GM19238 (cell line): ENCODE results near the gene MRLN.
"Not testable (repeated sequence)": the region's sequence is repeated elsewhere in the genome, so short reads cannot be mapped to it uniquely, and the experiment has no call there.

Source experiments
- DNase-seq: peaks from one replicate; pipeline ENCODE4 v3.0.0; 2011; ENCODE audit warnings: low spot score; ENCODE audit not compliant: insufficient read length

The MRLN gene

DNA sequence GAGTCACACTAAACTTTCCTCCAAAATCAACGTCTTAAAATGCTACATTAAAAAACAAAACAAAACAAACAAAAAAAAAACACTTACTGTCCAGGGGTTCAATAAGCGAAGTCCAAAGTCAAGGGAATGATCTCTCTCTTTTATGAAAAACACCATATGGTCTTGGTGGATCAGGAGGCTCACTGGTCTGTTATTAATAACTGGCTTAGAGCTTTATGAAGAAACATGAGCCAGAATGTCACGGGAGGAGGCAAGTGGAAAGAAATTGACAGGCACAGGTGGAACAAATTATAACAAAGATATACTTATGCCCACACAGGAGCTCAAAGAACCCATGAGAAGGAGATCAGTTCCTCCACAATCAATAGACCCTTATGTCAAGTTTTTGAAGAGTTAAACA lies at the start of gene MRLN:
Gene MRLN, minus strand, starts transcription at position 189 of the 400 bp plus-strand sequence.
- DNase-seq: no peak

DNA sequence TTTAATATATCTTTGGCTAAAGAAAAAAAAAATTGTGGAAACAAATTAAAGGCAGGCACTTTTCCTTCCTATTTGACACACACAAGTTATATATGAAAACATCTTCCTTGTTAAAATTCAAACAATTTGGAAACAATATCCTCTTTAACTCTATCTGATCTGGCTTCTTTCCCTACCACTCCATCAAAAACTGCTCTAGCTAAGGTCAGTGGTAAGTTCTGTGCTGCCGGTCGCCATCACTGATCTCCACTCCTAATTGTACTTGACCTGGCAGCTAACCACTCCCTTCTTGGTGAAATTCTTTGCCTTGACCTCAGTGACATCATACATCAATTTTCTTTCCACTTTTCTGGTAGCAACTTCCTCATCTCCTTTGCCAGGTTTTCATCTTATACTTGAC lies 47.9 kb upstream of the MRLN start:
- no peak for DNase-seq

- DNase-seq: no peak
Measured at GRCh38 chr10:59799421-59799820, 46.2 kb upstream of the MRLN start.

GRCh38 chr10:59793919-59794318 lies 40.7 kb upstream of the MRLN start:
- no peak for DNase-seq

GRCh38 chr10:59792812-59793211 lies 39.6 kb upstream of the MRLN start:
- DNase-seq: no peak

- DNase-seq: no peak
Measured at GRCh38 chr10:59791601-59792000, 38.3 kb upstream of the MRLN start.

DNA sequence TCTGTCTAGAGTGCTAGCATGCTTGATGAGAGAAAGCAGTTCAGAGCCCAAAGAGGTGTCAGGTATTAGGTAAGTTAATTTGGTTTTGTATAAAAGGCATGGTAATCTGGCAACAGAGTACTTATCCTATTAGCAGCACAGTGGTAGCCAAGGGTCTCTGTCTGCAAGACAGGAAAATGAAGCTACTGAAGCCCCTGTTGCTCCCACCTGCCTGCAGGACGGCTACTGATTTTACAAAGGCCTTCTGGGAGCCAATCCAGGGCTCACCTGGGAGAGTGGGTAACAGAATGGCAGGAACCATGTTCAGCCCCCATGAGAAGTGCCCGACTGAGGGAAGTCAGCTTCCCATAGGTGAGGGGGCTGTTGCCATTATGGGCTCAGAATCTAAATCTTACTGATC lies 36.8 kb upstream of the MRLN start:
- not testable (repeated sequence) for DNase-seq

- not testable (repeated sequence) for DNase-seq
Measured at GRCh38 chr10:59788914-59789313, 35.7 kb upstream of the MRLN start.

DNA sequence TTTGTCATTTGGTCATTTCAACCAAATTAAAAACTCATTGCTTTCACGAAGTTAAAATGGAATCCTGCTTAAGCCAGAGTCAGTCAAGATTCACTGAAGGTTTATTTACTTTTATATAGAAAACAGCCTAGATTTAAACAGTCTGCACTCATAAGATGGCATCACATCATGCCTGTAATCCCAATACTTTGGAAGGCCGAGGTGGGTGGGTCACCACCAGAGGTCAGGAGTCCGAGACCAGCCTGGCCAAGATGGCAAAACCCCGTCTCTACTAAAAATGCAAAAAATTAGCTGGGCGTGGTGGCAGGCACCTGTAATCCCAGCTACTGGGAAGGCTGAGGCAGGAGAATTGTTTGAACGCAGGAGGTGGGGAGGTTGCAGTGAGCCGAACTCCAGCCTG lies 33.8 kb upstream of the MRLN start:
- DNase-seq: not testable (repeated sequence)

GRCh38 chr10:59785476-59785875 lies 32.2 kb upstream of the MRLN start:
- DNase-seq: not testable (repeated sequence)

DNA sequence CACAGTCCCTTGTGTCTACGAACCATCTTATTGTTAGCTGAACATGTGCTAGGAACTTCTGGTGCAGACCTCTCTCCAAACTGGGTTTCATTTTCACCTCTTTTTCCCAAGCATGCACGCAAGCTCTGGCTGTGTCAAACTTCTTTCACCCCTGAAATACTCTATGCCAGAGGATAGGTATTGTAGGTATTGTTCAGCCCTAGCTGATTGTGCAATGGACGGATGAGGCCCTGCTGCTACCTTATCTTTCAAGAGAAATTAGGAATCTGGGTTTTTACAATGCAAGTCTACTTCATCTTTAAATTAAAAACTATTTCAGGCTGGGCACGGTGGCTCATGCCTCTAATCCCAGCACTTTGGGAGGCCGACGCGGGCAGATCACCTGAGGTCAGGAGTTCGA lies 28.3 kb upstream of the MRLN start:
- no peak for DNase-seq

- no peak for DNase-seq
Measured at GRCh38 chr10:59779756-59780533, 26.7 kb upstream of the MRLN start.

- DNase-seq: no peak
Measured at GRCh38 chr10:59774451-59774850, 21.2 kb upstream of the MRLN start.

DNA sequence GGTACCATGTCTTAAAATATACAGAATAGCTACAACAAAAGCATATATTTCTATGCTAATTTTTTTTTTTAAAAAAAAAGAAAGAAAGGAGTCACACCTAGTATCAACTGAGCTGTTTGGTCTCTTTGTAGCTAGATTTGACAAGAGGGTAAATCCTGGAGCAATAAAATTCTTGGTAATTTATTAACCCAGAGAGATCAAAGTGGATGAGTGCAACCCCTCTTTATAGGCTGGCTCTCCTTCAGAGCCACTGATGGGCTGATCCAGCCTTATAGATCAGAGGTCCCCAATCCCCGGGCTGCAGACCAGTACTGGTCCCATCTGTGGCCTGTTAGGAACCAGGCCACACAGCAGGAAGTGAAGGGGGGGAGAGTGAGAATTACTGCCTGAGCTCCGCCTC lies 19.8 kb upstream of the MRLN start:
- DNase-seq: no peak

- no peak for DNase-seq
Measured at GRCh38 chr10:59771162-59771807, 18.0 kb upstream of the MRLN start.

DNA sequence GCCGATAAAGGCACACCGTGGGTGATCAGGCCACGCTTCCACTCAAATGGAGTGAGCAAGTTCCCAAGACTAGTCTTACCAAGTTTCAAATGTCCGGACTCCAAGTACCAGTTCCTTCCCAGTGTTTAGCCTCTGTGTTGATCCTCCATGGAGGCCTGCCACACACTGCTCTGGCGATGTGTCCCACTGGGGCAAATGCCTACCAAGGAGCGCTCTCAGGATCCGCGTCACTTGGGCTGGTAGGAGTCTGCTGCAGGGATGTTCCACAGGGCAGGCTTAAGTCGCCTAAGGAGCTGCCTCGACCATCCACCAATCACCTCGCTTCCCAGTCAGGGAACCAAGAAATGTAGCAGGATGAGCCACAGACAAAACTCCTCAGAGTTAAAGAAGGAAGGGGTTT lies 17.4 kb upstream of the MRLN start:
- DNase-seq: no peak

DNA sequence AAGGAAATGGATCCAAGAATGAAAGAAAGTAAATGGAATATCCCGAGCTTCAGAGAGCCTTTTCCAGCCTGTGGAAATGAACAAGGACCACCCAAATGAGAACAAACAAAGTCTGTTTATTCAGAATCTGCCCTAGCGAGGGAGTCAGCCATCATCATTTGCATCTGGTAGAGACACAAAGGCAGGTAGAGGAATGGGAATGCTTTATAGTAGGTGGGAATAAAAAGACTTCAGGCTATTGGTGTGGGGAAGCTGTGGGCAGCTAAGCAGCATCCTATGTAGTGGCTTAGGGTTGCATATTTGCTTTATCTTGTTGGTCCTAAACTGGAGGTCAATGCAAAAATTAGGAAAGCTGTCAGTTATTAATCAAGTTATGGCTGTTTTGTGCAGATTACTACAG lies 9.2 kb upstream of the MRLN start:
- DNase-seq: no peak

GRCh38 chr10:59757966-59758365 lies 4.7 kb upstream of the MRLN start:
- DNase-seq: no peak

DNA sequence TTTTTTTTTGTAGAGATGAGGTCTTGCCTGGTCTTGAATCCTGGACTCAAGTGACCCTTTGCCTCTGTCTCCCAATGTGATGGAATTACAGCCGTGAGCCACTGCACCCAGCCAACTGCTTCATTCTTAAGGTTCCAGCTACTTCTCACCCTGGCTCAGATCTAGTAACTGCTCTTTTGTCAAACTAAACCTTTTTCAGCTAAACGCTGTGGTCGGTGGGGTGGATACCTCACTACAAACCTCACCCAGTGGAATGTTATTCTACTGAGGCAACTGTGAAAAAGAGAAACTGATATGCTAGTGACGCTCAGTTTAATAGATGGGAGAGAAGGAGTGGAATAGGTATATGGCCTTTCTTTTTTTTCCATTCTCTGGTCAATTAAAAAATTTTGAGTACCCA lies 1.7 kb upstream of the MRLN start:
- DNase-seq: no peak

DNA sequence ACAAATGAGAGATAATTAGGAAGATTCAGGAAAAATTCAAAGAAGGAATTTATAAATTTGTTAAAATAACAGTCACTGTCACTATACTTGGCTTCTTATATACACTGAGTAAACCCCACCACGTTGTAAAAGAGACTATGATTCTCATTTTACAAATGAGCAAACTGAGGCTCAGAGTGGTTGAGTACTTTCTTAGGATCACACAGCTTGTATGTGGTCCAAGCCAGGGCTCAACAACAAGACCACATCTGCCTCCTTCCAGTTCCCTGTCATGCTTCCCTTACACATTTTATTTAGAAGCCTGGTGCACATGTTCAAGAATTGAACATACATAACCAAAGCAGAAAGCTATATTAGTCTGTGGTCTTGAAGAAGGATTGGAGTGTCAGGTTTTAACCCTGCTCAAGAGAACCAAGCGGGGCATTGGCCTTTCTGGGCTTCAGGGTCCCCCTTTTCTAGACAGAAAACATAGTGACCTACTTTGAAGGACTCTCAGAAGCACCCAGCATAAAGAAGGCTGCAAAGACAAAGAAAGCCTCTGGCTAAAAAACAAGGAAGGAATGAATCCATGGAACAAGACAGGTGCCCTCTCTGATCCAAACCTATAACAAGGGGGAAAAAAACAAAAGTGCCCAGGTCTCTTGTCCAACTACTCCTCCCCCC lies 846 bp downstream of the MRLN start:
- DNase-seq: no peak

GRCh38 chr10:59750155-59750945 lies 2.9 kb downstream of the MRLN start:
- no peak for DNase-seq

GRCh38 chr10:59748834-59749233 lies 4.4 kb downstream of the MRLN start:
- DNase-seq: no peak
